Suprapubic skin (tissue), 4 donors: ENCODE results near the gene PFN3.

Experiments used
- EP300 ChIP-seq: sonication (generic); formaldehyde crosslinking; IDR thresholded peaks from one replicate; pipeline ENCODE4 v1.6.1; 2017; ENCODE audit warnings: antibody characterized with exemption
- POLR2A ChIP-seq, 2 donors: fragments of 450-650 bp; IDR thresholded peaks; one replicate each; pipeline ENCODE4 v1.6.1; 2017; ENCODE audit warnings: antibody characterized with exemption in 2 of 2, mild to moderate bottlenecking in 2 of 2, moderate library complexity in 2 of 2
- POLR2AphosphoS5 ChIP-seq, 3 donors: sonication (generic); formaldehyde crosslinking; IDR thresholded peaks; one replicate each; pipeline ENCODE4 v1.6.1; 2017; ENCODE audit warnings: antibody characterized with exemption in 3 of 3
- TF ChIP-seq, protein P1 (sequence below), 2 donors: fragments of 200-600 bp in 1 of 2; fragments of 450-650 bp in 1 of 2; sonication (generic) in 1 of 2; IDR thresholded peaks; one replicate each; pipeline ENCODE4 v1.5.1; 2016 to 2019; ENCODE audit warnings: antibody characterized with exemption in 2 of 2, mild to moderate bottlenecking in 1 of 2, moderate library complexity in 1 of 2

DNA sequence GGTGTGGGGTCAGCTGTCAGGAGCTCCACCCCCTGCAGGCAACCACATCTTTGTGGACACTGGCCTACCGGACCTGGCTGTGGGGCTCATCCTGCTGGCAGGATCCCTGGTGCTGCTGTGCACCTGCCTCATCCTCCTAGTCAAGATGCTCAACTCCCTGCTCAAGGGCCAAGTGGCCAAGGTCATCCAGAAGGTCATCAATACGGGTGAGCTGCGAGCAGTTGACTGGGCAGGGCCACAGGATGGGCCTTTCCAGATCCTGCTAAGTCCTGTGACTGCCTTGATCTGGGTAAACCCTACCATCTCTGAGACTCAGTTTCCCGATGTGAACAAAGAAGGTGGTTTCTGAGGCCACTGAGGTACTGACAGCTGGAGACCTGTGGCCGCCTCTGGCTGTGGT lies 6.5 kb downstream of the PFN3 start:
- TF ChIP-seq, protein P1, sequence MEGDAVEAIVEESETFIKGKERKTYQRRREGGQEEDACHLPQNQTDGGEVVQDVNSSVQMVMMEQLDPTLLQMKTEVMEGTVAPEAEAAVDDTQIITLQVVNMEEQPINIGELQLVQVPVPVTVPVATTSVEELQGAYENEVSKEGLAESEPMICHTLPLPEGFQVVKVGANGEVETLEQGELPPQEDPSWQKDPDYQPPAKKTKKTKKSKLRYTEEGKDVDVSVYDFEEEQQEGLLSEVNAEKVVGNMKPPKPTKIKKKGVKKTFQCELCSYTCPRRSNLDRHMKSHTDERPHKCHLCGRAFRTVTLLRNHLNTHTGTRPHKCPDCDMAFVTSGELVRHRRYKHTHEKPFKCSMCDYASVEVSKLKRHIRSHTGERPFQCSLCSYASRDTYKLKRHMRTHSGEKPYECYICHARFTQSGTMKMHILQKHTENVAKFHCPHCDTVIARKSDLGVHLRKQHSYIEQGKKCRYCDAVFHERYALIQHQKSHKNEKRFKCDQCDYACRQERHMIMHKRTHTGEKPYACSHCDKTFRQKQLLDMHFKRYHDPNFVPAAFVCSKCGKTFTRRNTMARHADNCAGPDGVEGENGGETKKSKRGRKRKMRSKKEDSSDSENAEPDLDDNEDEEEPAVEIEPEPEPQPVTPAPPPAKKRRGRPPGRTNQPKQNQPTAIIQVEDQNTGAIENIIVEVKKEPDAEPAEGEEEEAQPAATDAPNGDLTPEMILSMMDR (IDR thresholded peaks at IDR 0.05): no peak
- TF ChIP-seq POLR2AphosphoS5 (IDR thresholded peaks at IDR 0.05) (no peak), POLR2A (IDR thresholded peaks at IDR 0.05) (no peak), EP300 (no peak)
